ENCODE measurements around the gene SLC4A11.

DNA sequence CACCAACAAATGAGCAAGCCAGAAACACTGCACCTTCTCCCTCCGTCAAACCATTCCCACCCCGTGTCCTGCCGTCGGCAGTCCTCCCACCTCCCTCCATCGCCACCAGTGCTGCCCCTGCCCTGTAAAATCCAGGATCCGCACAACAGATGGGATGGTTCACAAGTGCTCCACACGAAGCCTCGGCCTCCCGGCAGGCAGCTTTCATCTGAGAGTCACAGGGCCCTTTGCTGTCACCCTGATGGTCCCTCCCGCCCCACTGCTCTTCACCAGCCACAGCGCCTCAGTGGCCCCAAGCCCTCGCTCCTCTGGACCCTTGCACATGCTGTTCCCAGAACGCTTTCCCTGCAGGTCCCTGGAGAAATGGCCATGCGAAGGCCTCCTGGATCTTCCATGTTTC lies 12.1 kb downstream of the SLC4A11 start:
- TF ChIP-seq POLR2A (IDR thresholded peaks at IDR 0.05), result no peak
- TF ChIP-seq, protein P1, sequence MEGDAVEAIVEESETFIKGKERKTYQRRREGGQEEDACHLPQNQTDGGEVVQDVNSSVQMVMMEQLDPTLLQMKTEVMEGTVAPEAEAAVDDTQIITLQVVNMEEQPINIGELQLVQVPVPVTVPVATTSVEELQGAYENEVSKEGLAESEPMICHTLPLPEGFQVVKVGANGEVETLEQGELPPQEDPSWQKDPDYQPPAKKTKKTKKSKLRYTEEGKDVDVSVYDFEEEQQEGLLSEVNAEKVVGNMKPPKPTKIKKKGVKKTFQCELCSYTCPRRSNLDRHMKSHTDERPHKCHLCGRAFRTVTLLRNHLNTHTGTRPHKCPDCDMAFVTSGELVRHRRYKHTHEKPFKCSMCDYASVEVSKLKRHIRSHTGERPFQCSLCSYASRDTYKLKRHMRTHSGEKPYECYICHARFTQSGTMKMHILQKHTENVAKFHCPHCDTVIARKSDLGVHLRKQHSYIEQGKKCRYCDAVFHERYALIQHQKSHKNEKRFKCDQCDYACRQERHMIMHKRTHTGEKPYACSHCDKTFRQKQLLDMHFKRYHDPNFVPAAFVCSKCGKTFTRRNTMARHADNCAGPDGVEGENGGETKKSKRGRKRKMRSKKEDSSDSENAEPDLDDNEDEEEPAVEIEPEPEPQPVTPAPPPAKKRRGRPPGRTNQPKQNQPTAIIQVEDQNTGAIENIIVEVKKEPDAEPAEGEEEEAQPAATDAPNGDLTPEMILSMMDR (IDR thresholded peaks at IDR 0.05), result no peak
